ENCODE measurements around the gene MCUR1. TPM values are rescaled to one million over a fixed set of nuclear protein-coding genes. Genes with fewer than 3 reads are reported as not detected.
A peak's percentile ranks its signal among the peaks of the same experiment; 100 is the strongest.

The MCUR1 gene
- total and polyA plus RNA-seq, 2 of the 13 experiments (the other 11 are each of a cell fraction or from before 2014, with no cell fraction given): 8.0 to 29.6 TPM

- TF ChIP-seq ONECUT2 (CRISPR knock-in tag; IDR thresholded peaks at IDR 0.05) (no peak), NFE2 (CRISPR knock-in tag; IDR thresholded peaks at IDR 0.05) (no peak), ZNF251 (CRISPR knock-in tag; IDR thresholded peaks at IDR 0.05) (no peak), ZNF3 (CRISPR knock-in tag; IDR thresholded peaks at IDR 0.05) (no peak), KDM6A (CRISPR knock-in tag; IDR thresholded peaks at IDR 0.05; ENCODE audit: low read depth) (no peak), PHF5A (CRISPR knock-in tag; IDR thresholded peaks at IDR 0.05; ENCODE audit: low read depth, unreplicated experiment) (no peak), KDM2A (CRISPR knock-in tag; IDR thresholded peaks at IDR 0.05; ENCODE audit: borderline replicate concordance, low read depth) (no peak), ZNF777 (CRISPR knock-in tag; IDR thresholded peaks at IDR 0.05) (no peak)
Observed at GRCh38 chr6:13803581-13803980, 10.8 kb downstream of the MCUR1 start (continued).

GRCh38 chr6:13800615-13801014 lies 13.7 kb downstream of the MCUR1 start:
- H3K9me3 ChIP-seq (ENCODE audit: low read length): no peaks in the 10 kb centered on the region
- H3K4me3 ChIP-seq (replicated peaks in 1 of 3; ENCODE audit: insufficient read depth in 1 of 3, low read depth in 2 of 3, low read length in 3 of 3): no peak overlapping the region
- FAIRE-seq (no peak), ATAC-seq (no peak), DNase-seq (ENCODE audit: low spot score) (no peak)
- no peak overlapping the region for H3K27ac ChIP-seq (ENCODE audit: extremely low read length, insufficient read depth, low read length)
- BruUV-seq (replicated peaks): no TSS peak
- CTCF ChIA-PET (ENCODE audit: low intra/inter-chr PET ratio, low total read pairs): no interaction called here
- no peak for TF ChIP-seq ZIK1 (CRISPR knock-in tag; IDR thresholded peaks at IDR 0.05; ENCODE audit: borderline replicate concordance, low read depth)
- no peak for TF ChIP-seq RXRA (CRISPR knock-in tag; IDR thresholded peaks at IDR 0.05)
- peak; percentile 75 for TF ChIP-seq MAFF (IDR thresholded peaks at IDR 0.05; ENCODE audit: low read depth, low read length)
- no peak for TF ChIP-seq SUZ12 (IDR thresholded peaks at IDR 0.05; ENCODE audit: low read depth, low read length)
- no peak for TF ChIP-seq NFE2 (CRISPR knock-in tag; IDR thresholded peaks at IDR 0.05)
- peak; percentile 62 to 81; a peak in 3 of 4 replicates for TF ChIP-seq MAFK (conservative IDR thresholded peaks at IDR 0.05 in 1 of 2, IDR thresholded peaks at IDR 0.05 in 1 of 2; ENCODE audit: low read length in 2 of 2)
- TF ChIP-seq ZNF782 (CRISPR knock-in tag; IDR thresholded peaks at IDR 0.05; ENCODE audit: borderline replicate concordance): no peak
- TF ChIP-seq LCORL (IDR thresholded peaks at IDR 0.05): no peak
- TF ChIP-seq LCORL (CRISPR knock-in tag; IDR thresholded peaks at IDR 0.05): no peak
- WGBS (ENCODE audit: low lambda C conversion rate): 98% methylated on average over 3 of the region's 3 CpGs
- H3K36me3 ChIP-seq (replicated peaks in 1 of 2; ENCODE audit: control insufficient read depth in 1 of 2, insufficient read depth in 2 of 2, low read length in 2 of 2): peaks cover 12 to 60% of the 10 kb centered on the region in 2 experiments
- no peak overlapping the region for H3K9ac ChIP-seq (ENCODE audit: insufficient read depth, low read depth, low read length)
- no peak overlapping the region for H3K4me2 ChIP-seq (ENCODE audit: low read depth, low read length)
- in situ Hi-C loops (cut with HindIII; ENCODE audit: extremely low pct_ligation_motif_present, low pct_unique_long_range_greater_than_20kb) (no loop called here), intact Hi-C loops (cut with micrococcal nuclease; ENCODE audit: unreplicated experiment) (no loop called here)
- POLR2A ChIA-PET: no interaction called here
- H3K27me3 ChIP-seq (ENCODE audit: control insufficient read depth in 1 of 2, insufficient read depth in 2 of 2, low read length in 2 of 2): no peaks in the 10 kb centered on the region
- no peak overlapping the region for H2AFZ ChIP-seq (ENCODE audit: low read length)
- no peaks in the 10 kb centered on the region for H4K20me1 ChIP-seq (ENCODE audit: insufficient read depth, low read length)
- H3K4me1 ChIP-seq (ENCODE audit: insufficient read depth, low read length): no peaks in the 10 kb centered on the region
- H3K79me2 ChIP-seq (ENCODE audit: insufficient read depth, low read length): no peaks in the 10 kb centered on the region

Data from HepG2 (cell line).